Upper lobe of left lung (tissue), 4 donors: ENCODE results near the gene CENPM.

Source experiments
- EP300 ChIP-seq, 4 donors: sonication (generic); formaldehyde crosslinking; IDR thresholded peaks; one replicate each; pipeline ENCODE4 v1.5.1; 2017; ENCODE audit warnings: antibody characterized with exemption in 4 of 4, control low read depth in 2 of 4
- POLR2A ChIP-seq, 4 donors: fragments of 450-650 bp; IDR thresholded peaks; one replicate each; pipeline ENCODE4 v1.5.1; 2016 to 2017; ENCODE audit warnings: antibody characterized with exemption in 4 of 4, mild to moderate bottlenecking in 2 of 4
- POLR2AphosphoS5 ChIP-seq, 2 donors: sonication (generic); formaldehyde crosslinking; IDR thresholded peaks; one replicate each; pipeline ENCODE4 v1.5.1; 2017; ENCODE audit warnings: antibody characterized with exemption in 2 of 2
- TF ChIP-seq, protein P1 (sequence below), 6 experiments: fragments of 450-650 bp in 4 of 6; fragments of 200-600 bp in 2 of 6; sonication (generic) in 2 of 6; IDR thresholded peaks; one replicate each; pipeline ENCODE4 v1.5.1; 2016 to 2019; ENCODE audit warnings: antibody characterized with exemption in 6 of 6

DNA sequence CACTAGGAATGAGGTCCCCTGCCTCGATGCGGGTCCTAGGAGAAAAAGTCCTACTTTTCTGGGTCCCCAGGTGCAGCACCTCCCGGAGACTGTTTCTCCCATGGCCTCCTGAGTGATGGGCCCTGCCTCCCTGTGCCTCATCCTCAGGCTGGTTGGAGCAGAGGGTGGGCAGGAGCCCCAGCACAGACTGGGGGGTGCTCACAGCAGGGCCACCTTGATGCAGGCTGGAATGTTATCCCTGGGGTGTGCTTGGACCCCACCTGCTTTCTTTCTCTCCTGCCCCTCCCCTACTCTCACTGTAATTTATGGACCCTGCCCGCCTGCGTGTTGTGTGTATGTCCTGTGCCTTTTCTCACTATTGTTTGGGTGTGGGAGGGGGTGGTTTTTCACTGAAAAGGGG, 40.1 kb downstream of the CENPM start:
- TF ChIP-seq, protein P1, sequence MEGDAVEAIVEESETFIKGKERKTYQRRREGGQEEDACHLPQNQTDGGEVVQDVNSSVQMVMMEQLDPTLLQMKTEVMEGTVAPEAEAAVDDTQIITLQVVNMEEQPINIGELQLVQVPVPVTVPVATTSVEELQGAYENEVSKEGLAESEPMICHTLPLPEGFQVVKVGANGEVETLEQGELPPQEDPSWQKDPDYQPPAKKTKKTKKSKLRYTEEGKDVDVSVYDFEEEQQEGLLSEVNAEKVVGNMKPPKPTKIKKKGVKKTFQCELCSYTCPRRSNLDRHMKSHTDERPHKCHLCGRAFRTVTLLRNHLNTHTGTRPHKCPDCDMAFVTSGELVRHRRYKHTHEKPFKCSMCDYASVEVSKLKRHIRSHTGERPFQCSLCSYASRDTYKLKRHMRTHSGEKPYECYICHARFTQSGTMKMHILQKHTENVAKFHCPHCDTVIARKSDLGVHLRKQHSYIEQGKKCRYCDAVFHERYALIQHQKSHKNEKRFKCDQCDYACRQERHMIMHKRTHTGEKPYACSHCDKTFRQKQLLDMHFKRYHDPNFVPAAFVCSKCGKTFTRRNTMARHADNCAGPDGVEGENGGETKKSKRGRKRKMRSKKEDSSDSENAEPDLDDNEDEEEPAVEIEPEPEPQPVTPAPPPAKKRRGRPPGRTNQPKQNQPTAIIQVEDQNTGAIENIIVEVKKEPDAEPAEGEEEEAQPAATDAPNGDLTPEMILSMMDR (IDR thresholded peaks at IDR 0.05), result no peak
- TF ChIP-seq POLR2A (IDR thresholded peaks at IDR 0.05) (no peak), EP300 (IDR thresholded peaks at IDR 0.05) (no peak), POLR2AphosphoS5 (IDR thresholded peaks at IDR 0.05) (no peak)
